Stimulated activated CD4-positive, alpha-beta T cell treated with anti-CD3 and anti-CD28 coated beads, TNF-alpha, amount 100 ng/mL, for 1 hour (primary cell): ENCODE measurements around the gene IQSEC1.

Experiments
- DNase-seq, 3 donors: peaks; one replicate each; pipeline ENCODE4 v3.0.0-alpha.2; 2020; ENCODE audit warnings: low read depth in 3 of 3, low spot score in 1 of 3

IQSEC1 gene

DNA sequence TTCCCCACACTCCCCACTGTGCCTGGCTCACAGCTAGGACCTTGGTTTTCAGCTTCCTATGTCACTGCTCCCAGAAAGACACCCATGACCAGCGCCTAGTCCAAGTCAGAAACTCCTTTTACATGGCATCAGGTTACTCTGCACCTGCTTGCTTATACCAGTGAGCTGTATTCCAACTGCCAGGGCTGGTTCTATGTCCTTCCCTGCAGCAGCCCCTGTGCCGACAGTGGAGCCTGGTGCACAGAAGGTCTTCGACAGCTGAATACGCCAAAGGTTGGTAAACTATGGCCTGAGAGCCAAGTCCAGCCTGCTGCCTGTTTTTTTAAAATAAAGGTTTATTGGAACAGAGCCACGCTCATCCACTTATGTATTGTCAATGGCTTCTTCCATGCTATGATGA lies 102.5 kb downstream of the IQSEC1 start:
- no peak for DNase-seq

GRCh38 chr3:12969486-12969885 lies 103.7 kb downstream of the IQSEC1 start:
- no peak for DNase-seq

GRCh38 chr3:12968541-12968940 lies 104.7 kb downstream of the IQSEC1 start:
- no peak for DNase-seq

GRCh38 chr3:12967606-12968351 lies 105.5 kb downstream of the IQSEC1 start:
- DNase-seq: peak; percentile 70 to 87 (median 85)

- no peak for DNase-seq
Measured at GRCh38 chr3:12966847-12967605, 106.2 kb downstream of the IQSEC1 start.

- no peak for DNase-seq
Measured at GRCh38 chr3:12965999-12966846, 107.0 kb downstream of the IQSEC1 start.

DNA sequence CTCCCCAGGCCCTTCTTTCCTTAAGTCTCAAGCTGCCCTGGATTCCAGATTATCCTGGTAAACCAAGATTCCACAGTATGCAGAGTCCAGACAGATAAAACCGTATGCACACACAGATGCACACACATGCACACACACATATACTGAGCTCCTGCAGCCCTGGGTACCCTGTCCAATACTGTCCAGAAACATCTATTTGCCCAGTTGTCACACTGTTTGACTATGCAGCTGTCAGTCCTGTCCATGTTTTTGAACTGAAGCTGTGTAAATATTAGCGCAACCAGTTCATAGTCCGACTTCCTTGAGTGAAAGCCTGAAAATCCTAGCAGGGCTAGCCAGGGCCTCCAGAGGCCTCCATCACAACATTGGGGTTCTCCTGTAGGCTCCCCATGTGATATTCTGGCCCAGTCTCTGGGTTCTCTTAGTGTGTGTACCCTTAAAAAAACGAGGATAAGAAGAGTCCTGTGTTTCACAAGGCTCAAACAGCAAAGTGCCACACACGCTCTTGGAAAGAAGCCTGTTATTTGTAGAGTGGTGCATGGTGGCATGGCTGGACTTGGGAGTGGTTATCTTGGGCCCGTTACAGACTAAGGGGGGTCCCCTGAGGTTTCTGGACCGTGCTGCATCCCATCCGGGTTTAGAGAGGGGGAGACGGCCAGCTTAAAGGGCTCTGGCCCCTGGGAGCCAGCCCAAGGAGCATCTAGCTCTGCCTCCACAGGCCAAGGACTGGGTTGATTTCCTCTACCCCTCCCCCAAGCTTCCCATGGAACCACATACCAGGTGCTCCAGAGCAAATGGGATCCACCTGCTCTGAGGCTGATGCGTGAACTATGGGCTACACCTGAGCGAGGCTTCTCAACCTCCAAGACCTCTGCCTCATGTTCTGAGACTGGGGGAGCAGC lies 108.3 kb downstream of the IQSEC1 start:
- no peak for DNase-seq

GRCh38 chr3:12963922-12964701 lies 109.1 kb downstream of the IQSEC1 start:
- no peak for DNase-seq

GRCh38 chr3:12963231-12963896 lies 109.9 kb downstream of the IQSEC1 start:
- DNase-seq: no peak

GRCh38 chr3:12962292-12962691 lies 110.9 kb downstream of the IQSEC1 start:
- DNase-seq: no peak

- no peak for DNase-seq
Measured at GRCh38 chr3:12961697-12962036, 111.6 kb downstream of the IQSEC1 start.

GRCh38 chr3:12961007-12961696 lies 112.1 kb downstream of the IQSEC1 start:
- no peak for DNase-seq

- no peak for DNase-seq
Measured at GRCh38 chr3:12960497-12960896, 112.7 kb downstream of the IQSEC1 start.

- DNase-seq: no peak
Measured at GRCh38 chr3:12959838-12960378, 113.3 kb downstream of the IQSEC1 start.

GRCh38 chr3:12959410-12959809 lies 113.8 kb downstream of the IQSEC1 start:
- no peak for DNase-seq

DNA sequence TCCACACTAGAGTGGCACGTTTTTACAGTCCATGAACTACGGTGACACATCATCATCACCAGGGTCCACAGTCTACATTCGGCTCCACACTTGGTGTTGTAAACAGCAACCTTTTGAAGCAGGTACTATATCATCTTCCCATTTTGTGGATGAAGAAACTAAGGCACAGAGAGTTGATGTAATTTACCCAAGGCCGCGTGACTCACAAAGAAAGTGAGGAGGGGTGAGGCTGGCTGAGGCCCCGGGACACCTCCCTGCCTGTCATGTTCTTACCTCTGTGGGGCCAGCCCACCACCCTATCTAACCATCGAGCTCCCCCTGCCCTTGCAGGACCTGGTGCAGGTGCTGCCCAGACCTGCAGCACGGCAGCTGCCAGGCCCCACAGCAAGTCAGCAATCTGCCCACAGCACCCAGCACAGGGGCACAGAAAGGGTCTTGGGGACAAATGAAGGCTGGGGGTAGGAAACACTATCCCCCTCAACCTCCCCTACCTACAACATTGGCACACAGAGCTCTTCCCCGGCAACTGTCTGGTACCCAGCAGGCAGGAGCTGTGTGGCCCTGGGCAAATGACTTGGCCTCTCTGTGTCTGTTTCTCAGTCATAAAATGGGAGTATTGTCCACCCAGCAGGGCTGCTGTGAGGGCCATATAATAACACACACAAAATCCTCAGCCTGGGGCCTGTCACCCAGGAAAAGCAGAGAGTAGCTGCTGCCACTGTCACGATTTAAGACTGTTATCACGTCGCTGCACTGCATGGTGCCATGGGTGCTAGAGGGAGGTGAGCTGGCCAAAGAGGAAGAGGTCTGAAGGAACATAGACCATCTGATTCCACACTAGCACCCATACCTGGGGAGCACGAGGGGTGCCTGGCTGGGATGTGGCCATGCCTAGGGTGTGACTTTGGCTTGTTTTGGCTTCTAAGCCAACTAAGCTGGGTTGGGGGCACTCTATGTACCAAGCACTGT lies 115.1 kb downstream of the IQSEC1 start:
- DNase-seq: no peak

DNA sequence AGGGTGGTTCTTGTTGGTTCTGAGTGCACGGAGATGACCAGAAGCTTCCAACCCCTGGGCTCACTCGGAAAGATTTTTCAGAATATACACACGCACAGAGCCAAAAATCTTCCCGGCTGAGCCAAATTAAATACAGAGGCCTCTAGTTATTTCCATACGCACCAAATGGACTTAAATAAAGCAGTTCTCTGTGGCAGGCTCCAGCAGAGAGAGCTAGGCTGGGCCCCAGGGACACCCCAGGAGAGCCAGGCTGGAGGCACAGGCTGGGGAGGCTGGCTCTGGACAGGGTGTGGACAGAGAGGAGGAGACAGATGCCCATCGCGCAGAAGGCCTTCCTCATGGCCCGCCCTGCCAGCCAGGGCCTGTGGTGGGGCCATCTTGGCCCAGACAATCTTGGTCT lies 115.9 kb downstream of the IQSEC1 start:
- DNase-seq: no peak

DNA sequence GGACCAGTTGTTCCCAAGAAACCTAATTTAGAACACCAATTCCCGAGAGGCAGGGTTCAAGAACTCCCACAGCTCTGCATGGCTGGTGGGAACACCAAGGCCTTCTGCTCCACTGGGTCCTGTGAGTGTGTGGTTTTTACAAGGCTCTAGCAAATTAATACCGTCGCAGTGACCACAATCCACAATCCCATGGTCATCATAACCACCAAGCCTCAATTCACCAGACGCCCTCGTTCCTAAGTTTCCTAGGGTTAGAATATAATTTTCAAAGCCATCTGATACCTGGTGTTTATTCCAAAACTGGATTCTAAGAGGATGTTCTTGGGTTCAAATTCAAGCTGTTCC lies 116.9 kb downstream of the IQSEC1 start:
- DNase-seq: no peak
